ENCODE measurements around the gene USP44. TPM values are rescaled to one million over a fixed set of nuclear protein-coding genes. Genes with fewer than 3 reads are reported as not detected.

USP44 gene
- total and polyA plus RNA-seq, 2 of the 4 experiments (the other 2 are of a cell fraction) = 13.0 to 33.5 TPM

DNA sequence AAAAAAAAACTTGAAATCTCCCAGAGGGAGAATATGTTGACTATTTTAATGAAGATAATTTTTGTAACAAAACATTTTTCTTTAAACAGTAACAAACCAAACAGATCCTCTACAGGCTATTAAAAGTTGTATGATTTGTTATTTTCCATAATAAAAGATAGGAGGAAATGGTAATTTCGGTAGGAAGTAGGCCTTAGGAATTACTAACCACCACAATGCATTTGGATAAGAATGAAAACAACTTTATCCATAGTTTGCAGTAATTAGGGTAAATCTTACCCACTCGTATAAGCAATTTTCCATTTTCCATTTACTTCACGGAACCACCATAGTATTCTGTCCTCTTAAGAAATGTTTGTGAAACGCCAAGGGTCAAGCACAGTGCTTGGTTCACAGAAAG, 6.0 kb downstream of the USP44 start:
- DNase-seq (no peak), ATAC-seq (ENCODE audit: low read depth) (no peak)
- TF ChIP-seq RCOR1 (IDR thresholded peaks at IDR 0.05; ENCODE audit: insufficient replicate concordance, low read length) (no peak), MXI1 (IDR thresholded peaks at IDR 0.05; ENCODE audit: borderline replicate concordance, low read depth, low read length) (no peak), RFX5 (IDR thresholded peaks at IDR 0.05; ENCODE audit: low read depth, low read length) (no peak)
- TF ChIP-seq, protein P1, sequence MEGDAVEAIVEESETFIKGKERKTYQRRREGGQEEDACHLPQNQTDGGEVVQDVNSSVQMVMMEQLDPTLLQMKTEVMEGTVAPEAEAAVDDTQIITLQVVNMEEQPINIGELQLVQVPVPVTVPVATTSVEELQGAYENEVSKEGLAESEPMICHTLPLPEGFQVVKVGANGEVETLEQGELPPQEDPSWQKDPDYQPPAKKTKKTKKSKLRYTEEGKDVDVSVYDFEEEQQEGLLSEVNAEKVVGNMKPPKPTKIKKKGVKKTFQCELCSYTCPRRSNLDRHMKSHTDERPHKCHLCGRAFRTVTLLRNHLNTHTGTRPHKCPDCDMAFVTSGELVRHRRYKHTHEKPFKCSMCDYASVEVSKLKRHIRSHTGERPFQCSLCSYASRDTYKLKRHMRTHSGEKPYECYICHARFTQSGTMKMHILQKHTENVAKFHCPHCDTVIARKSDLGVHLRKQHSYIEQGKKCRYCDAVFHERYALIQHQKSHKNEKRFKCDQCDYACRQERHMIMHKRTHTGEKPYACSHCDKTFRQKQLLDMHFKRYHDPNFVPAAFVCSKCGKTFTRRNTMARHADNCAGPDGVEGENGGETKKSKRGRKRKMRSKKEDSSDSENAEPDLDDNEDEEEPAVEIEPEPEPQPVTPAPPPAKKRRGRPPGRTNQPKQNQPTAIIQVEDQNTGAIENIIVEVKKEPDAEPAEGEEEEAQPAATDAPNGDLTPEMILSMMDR (conservative IDR thresholded peaks at IDR 0.05; ENCODE audit: low read depth, low read length) = no peak
- Histone ChIP-seq H2BK20ac (ENCODE audit: low read depth, low read length) (peak overlapping the region; percentile 97), H2AK5ac (ENCODE audit: low read depth, low read length) (peak overlapping the region; percentile 29; the same call in 1 of the 2 replicates), H2BK5ac (ENCODE audit: low read depth, low read length, poor library complexity, severe bottlenecking) (peak overlapping the region; percentile 97), H3K18ac (ENCODE audit: low read depth, low read length) (peak overlapping the region; percentile 99), H2AK9ac (replicated peaks; ENCODE audit: low read depth, low read length, poor library complexity) (no peak overlapping the region), H4K5ac (ENCODE audit: low read depth, low read length) (peak overlapping the region; percentile 82), H3K56ac (ENCODE audit: extremely low read depth, insufficient read depth, low read length) (peak overlapping the region; percentile 85; the same call in 1 of the 2 replicates), H2BK15ac (ENCODE audit: low read depth, low read length) (peak overlapping the region; percentile 69; the same call in 2 of the 3 replicates), H3K9me1 (ENCODE audit: insufficient read depth, low read length) (no peaks in the 10 kb centered on the region; the same call in 1 of the 2 replicates), H3K4me3 (ENCODE audit: insufficient read depth, low read depth, low read length) (no peak overlapping the region), H4K8ac (ENCODE audit: low read depth in 2 of 2, low read length in 2 of 2) (peak overlapping the region; percentile 49 to 81; a peak in 3 of 4 replicates), H4K20me1 (ENCODE audit: insufficient read depth, low read length) (no peaks in the 10 kb centered on the region), H3K27me3 (ENCODE audit: control insufficient read depth, insufficient read depth, low read length) (no peaks in the 10 kb centered on the region), H3K4me1 (ENCODE audit: control insufficient read depth, insufficient read depth, low read length) (peaks cover 7% of the 10 kb centered on the region; the same call in 1 of the 2 replicates), H4K91ac (ENCODE audit: insufficient read depth, low read depth, low read length) (peak overlapping the region; percentile 87), H3K9ac (ENCODE audit: low read depth, low read length) (no peak overlapping the region), H3K36me3 (ENCODE audit: control insufficient read depth, insufficient read depth, low read length) (no peaks in the 10 kb centered on the region), H2BK120ac (ENCODE audit: low read depth, low read length) (peak overlapping the region; percentile 91), H3K14ac (replicated peaks; ENCODE audit: low read depth, low read length) (peak overlapping the region; percentile 86), H3K23ac (ENCODE audit: low read depth, low read length) (peak overlapping the region; percentile 79; the same call in 1 of the 2 replicates), H3K4me2 (ENCODE audit: low read depth, low read length) (peak overlapping the region; percentile 78), H3K79me1 (ENCODE audit: low read depth in 1 of 2, low read length in 2 of 2) (peaks cover 32 to 46% of the 10 kb centered on the region in 2 experiments), H3K4ac (ENCODE audit: low read depth, low read length) (peak overlapping the region; percentile 80; the same call in 1 of the 2 replicates), H3K9me3 (ENCODE audit: control insufficient read depth, insufficient read depth, low read length) (peaks cover 7% of the 10 kb centered on the region), H3K27ac (ENCODE audit: insufficient read depth, low read length) (peak overlapping the region; percentile 82; the same call in 1 of the 2 replicates), H2AFZ (replicated peaks; ENCODE audit: low read length, poor library complexity) (no peak overlapping the region)
- no TSS peak for BruUV-seq (replicated peaks)
- ChIA-PET CTCF (interaction anchor here (1.2 kb wide), 1 partner anchor 10 kb away, joined by 6 read pairs; no protein-coding TSS in a partner anchor), POLR2A (ENCODE audit: unreplicated experiment) (no interaction called here)
- no CpG with 5 or more reads among the region's 4 CpGs for WGBS, 2 experiments (ENCODE audit: extremely low coverage in 2 of 2, insufficient read length in 1 of 2)
- intact Hi-C loops (cut with micrococcal nuclease) (no loop called here), in situ Hi-C loops (cut with MboI; ENCODE audit: low sequenced_read_pairs) (no loop called here), dilution Hi-C loops (cut with HindIII; ENCODE audit: low sequenced_read_pairs, unreplicated experiment) (no loop called here)

All from IMR-90 (cell line).